Kidney epithelial cell (primary cell): ENCODE measurements around the gene GJA4. TPM values are rescaled to one million over a fixed set of nuclear protein-coding genes. Genes with fewer than 3 reads are reported as not detected.

Experiments
- DNase-seq: peaks from one replicate; pipeline ENCODE4 v3.0.0-alpha.2; 2010; ENCODE audit warnings: low read depth
- H3K27me3 ChIP-seq: 2 replicates; pipeline ENCODE4 v1.6.0; 2011; ENCODE audit warnings: low read length; ENCODE audit not compliant: control insufficient read depth, insufficient read depth
- H3K36me3 ChIP-seq: 2 replicates; pipeline ENCODE4 v1.5.1; 2011; ENCODE audit warnings: low read length; ENCODE audit not compliant: control insufficient read depth, insufficient read depth
- H3K4me3 ChIP-seq: 2 replicates; pipeline ENCODE4 v1.5.1; 2011; ENCODE audit warnings: low read depth, mild to moderate bottlenecking, control low read depth, low read length
- total RNA-seq: library from RNA; depleted of rRNA; stranded (reverse); fragments of >200 nt; gene quantifications from 2 replicates; pipeline ENCODE4 v1.2.3, GENCODE V29; 2015
- TF ChIP-seq, protein P1 (sequence below): IDR thresholded peaks from 2 replicates; pipeline ENCODE4 v1.5.1; 2011; ENCODE audit warnings: mild to moderate bottlenecking, moderate library complexity, low read length, control low read depth, inconsistent platforms; ENCODE audit not compliant: insufficient read depth, poor library complexity, severe bottlenecking

The GJA4 gene
- total RNA-seq, 1 donor from 2014 or later: not detected

- no peaks in the 10 kb centered on the region for H3K36me3 ChIP-seq
- no peak overlapping the region for H3K4me3 ChIP-seq
- DNase-seq: no peak
- H3K27me3 ChIP-seq: no peaks in the 10 kb centered on the region
- TF ChIP-seq, protein P1, sequence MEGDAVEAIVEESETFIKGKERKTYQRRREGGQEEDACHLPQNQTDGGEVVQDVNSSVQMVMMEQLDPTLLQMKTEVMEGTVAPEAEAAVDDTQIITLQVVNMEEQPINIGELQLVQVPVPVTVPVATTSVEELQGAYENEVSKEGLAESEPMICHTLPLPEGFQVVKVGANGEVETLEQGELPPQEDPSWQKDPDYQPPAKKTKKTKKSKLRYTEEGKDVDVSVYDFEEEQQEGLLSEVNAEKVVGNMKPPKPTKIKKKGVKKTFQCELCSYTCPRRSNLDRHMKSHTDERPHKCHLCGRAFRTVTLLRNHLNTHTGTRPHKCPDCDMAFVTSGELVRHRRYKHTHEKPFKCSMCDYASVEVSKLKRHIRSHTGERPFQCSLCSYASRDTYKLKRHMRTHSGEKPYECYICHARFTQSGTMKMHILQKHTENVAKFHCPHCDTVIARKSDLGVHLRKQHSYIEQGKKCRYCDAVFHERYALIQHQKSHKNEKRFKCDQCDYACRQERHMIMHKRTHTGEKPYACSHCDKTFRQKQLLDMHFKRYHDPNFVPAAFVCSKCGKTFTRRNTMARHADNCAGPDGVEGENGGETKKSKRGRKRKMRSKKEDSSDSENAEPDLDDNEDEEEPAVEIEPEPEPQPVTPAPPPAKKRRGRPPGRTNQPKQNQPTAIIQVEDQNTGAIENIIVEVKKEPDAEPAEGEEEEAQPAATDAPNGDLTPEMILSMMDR: no peak
Measured at GRCh38 chr1:34839526-34840305, 46.9 kb downstream of the GJA4 start.

GRCh38 chr1:34840426-34840825 is 47.6 kb downstream of the GJA4 start:
- Histone ChIP-seq H3K4me3 (no peak overlapping the region), H3K36me3 (no peaks in the 10 kb centered on the region), H3K27me3 (no peaks in the 10 kb centered on the region)
- no peak for DNase-seq
- TF ChIP-seq, protein P1: no peak

- DNase-seq: no peak
- Histone ChIP-seq H3K27me3 (no peaks in the 10 kb centered on the region), H3K4me3 (no peak overlapping the region), H3K36me3 (no peaks in the 10 kb centered on the region)
- TF ChIP-seq, protein P1: no peak
Measured at GRCh38 chr1:34842073-34842472, 49.3 kb downstream of the GJA4 start.

DNA sequence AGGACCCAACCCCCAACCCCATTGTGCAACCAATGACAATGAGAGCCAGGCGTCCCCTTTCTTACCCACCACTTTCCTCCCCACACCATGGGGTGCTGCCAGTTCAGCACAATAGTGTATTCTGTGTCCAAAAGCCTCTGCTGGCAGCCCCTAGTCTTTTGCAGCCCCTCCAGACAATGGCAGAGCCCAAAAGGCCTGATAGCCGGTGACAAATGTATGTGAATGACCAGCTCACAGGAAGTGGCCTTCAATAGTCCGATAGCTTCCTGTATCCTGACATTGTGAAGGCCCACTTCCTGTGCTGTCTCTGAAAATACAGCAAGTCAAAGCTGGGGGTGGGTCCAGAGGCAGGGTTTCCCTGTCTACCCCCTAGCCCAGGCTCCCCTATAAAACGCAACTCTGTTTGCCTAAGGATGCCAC is 50.2 kb downstream of the GJA4 start:
- DNase-seq: no peak
- H3K4me3 ChIP-seq: no peak overlapping the region
- TF ChIP-seq, protein P1: no peak
- H3K27me3 ChIP-seq: no peaks in the 10 kb centered on the region
- no peaks in the 10 kb centered on the region for H3K36me3 ChIP-seq

- H3K36me3 ChIP-seq: no peaks in the 10 kb centered on the region
- TF ChIP-seq, protein P1: no peak
- no peak overlapping the region for H3K4me3 ChIP-seq
- no peaks in the 10 kb centered on the region for H3K27me3 ChIP-seq
- DNase-seq: no peak
Measured at GRCh38 chr1:34843392-34844251, 50.8 kb downstream of the GJA4 start.

DNA sequence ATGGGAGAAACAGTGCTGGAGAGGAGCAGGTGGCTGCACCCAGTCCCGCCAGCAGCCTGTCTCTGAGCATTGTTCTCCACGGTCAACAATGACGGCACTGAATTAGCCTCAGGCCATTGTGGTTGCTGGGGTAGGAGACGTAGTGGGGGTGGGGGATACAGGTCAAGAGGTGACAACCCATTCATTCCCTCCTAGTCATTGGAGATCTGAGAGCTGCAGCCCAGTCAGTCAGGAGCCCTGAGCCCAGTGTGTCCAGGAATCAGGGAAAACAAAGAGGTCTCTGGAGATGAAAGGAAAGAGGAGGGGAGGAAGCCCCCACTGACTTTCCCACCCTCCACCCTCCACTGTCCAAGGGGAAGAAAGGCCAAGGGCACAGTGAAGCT is 51.4 kb downstream of the GJA4 start:
- TF ChIP-seq, protein P1: no peak
- no peak for DNase-seq
- Histone ChIP-seq H3K36me3 (no peaks in the 10 kb centered on the region), H3K4me3 (no peak overlapping the region), H3K27me3 (no peaks in the 10 kb centered on the region)
